GM08714 (cell line): Measurements from ENCODE around the gene NKX2-1.

ENCODE experiments used
- H3K4me3 ChIP-seq: fragments of 200-500 bp; sonication (Bioruptor generic); 2 replicates; pipeline ENCODE4 v1.5.1; 2014; ENCODE audit warnings: mild to moderate bottlenecking, low read length, inconsistent platforms
- ZNF274 ChIP-seq: IDR thresholded peaks from 2 replicates; pipeline ENCODE4 v1.6.1; 2012; ENCODE audit warnings: mild to moderate bottlenecking, low read depth, low read length

Gene NKX2-1

GRCh38 chr14:36513451-36514277, 6.4 kb downstream of the NKX2-1 start:
- H3K4me3 ChIP-seq: no peak overlapping the region
- no peak for TF ChIP-seq ZNF274

GRCh38 chr14:36513012-36513420, 7.0 kb downstream of the NKX2-1 start:
- no peak for TF ChIP-seq ZNF274

GRCh38 chr14:36512585-36513003, 7.4 kb downstream of the NKX2-1 start:
- no peak overlapping the region for H3K4me3 ChIP-seq
- no peak for TF ChIP-seq ZNF274

More at GRCh38 chr14:36513012-36513420, 7.0 kb downstream of the NKX2-1 start:
- H3K4me3 ChIP-seq: no peak overlapping the region

DNA sequence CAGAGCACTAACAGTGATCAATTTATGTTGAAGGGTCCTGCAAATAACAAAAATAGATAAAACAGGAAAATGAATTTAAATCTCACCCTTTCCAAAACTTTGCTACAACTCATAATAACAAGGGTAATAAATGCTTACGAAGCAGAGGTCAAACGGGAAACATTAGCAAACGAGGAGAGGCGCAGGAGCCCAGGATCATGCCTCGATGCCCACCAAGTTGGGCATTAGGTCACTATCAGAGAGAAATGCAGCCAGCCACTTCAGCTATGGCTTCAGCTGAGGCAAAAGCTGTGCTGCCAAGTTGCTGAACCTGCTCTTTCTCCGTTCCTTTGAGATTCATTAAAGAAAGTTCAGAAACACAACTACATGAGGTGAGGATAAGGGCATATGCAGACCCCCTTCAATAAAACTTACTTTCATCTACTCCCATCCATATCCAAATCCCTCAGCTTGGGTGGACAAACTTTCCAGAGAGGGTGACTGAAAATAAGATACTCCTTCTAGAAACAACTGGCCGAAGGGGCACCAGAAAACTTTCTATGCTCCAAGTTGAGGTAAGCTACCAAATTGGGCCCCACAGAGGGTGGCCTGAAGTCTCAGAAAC, 7.9 kb downstream of the NKX2-1 start:
- H3K4me3 ChIP-seq: no peak overlapping the region

DNA sequence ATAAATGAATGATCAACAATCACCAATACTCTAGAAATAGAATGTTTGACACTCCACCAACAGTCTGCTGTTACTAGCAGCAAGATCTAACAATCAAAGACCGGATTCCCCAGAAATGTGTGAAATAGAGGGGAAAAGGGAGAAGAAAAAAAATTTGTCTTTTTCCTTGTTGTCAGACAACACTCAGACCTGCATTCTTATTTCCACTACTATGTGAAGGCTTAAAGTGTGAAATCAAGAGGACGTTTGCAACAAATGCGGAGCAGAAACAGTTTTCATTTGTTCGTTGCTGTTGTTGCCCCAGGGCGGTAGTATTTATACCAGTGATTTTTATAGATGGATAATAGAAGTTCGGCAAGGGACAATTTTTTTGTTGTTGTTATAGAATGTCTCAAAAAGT, 9.2 kb downstream of the NKX2-1 start:
- no peak overlapping the region for H3K4me3 ChIP-seq
- TF ChIP-seq ZNF274: no peak

More for the DNA sequence above, 7.9 kb downstream of the NKX2-1 start:
- no peak for TF ChIP-seq ZNF274

DNA sequence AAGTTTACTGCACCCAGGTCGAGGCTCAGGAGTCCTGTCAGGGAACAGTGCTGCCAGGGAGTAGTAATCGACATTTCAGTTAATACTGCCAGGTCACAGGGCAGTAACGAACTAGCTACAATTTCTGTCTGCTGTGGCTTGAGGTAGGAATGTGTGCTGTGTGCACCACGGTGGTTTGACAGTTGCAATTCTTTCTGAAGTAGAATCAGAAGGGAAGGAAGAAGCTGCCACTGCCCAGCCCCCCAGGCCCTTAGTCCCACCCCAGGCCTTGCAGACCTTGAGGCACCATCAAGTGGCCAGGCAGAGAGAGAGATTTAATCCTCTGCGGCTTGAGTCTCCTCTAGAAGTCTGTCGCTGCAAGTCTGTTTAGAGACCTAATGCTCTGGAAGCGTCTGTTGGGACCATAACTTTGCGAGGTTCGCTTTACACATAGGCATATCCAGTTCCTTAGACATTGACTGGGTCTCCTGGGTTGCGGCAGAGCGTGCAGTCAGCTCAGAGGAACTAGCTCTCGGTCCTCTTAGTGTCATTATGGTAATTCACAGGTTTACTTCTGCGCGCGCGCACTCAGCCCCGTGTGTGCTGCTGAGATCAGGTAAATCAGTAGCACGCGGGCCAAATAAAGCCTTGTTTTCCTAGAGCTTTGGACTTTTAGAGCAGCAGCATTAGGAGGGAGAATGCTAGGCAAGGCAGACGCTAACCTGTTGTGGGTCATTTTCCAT, 9.8 kb downstream of the NKX2-1 start:
- TF ChIP-seq ZNF274: no peak
- no peak overlapping the region for H3K4me3 ChIP-seq

DNA sequence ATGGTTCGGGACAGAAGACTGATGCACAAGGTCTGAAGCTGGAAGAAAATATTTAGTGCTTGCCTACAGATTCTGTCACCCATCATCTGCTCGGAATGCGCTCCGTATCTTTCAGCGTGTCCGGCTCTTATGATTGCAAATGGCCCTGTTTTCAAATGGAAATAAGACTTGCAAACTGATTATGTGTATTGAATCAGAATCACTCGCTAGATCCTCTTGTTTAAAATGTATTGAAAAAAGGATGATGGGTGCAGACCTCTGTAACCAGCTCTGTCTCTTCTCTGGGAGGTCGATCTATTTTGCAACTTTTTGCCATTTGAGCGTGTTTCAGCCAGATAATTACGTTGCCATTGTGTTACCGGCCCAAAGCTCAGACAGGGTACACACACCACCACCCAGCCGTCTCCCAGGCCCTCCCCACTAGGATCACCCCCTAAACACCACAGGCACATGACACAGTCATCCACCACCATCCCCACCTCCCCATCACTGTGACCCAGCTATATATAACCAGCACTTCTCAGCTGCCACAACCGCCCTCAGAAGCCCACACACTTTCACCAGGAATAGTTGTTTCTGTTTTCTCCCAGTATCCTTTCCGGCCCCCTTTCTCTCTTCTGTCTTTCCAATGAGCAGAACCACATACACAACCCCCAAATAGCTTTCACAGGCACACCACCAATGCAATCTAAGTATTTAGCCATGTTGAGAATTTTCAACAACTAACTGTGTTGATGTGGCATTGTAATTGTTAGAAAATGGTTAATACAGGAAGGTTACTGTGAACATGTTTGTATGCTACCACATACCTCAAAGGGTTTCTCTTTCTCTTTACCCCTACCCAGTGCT, 10.7 kb downstream of the NKX2-1 start:
- no peak for TF ChIP-seq ZNF274
- H3K4me3 ChIP-seq: no peak overlapping the region

DNA sequence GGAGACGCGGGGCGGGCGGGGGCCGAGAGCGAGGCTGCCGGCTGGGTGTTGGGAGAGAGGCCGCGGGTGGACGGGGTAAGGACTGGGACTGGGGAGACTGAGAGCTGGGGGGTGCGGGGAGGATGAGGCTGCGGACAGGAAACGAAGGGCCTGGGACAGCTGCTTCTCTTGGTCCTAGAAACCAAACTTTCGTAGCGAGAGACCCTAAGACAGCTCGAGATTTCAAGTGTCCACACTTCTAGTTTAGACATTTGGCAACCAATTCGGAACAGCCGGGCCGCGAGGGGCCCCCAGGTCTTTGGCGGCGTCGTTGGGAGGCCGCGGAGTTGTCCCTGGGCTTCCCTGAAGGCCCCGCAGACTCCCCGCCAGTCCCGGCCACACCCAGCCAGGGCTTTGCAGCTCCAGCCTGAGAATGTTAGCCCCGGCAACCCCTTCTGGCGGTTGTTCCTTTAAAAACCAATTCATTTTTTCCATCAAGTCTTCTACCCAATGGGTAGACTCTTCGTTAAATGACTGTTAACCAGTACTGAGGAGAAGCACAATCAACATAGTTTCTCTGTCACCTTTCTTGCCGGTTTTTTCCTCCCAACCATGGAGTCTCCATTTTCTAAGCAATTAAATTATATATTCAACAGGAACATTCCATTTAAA, 11.5 kb downstream of the NKX2-1 start:
- H3K4me3 ChIP-seq: no peak overlapping the region

DNA sequence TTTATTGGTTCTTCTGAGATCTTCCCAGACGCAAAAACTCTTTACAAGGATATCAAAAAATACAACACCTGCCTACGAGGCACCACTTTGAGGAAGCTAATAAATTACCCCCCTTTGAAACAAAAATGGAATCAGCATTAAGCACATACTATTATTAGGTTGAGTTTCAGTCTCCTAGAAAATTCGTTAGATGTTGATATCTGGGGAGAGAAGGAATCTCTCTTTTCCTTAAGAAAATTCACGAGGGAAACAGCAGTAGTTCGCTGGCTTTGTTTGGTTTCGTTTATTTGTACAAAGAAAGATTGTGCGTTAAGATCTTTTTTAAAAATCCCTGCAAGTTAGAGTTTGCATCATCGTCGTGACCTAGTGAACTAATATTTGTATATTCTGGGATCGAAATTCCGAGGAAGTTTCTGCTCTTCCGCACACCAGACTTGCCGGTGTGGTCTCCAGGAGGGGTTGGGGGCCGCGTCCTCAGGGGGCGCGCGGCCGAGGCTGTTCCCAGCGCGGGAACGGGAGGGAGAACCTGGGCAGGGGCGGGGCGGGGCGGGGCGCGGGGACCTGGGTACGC, 12.1 kb downstream of the NKX2-1 start:
- no peak for TF ChIP-seq ZNF274
- H3K4me3 ChIP-seq: no peak overlapping the region

More for the DNA sequence above, 11.5 kb downstream of the NKX2-1 start:
- no peak for TF ChIP-seq ZNF274

DNA sequence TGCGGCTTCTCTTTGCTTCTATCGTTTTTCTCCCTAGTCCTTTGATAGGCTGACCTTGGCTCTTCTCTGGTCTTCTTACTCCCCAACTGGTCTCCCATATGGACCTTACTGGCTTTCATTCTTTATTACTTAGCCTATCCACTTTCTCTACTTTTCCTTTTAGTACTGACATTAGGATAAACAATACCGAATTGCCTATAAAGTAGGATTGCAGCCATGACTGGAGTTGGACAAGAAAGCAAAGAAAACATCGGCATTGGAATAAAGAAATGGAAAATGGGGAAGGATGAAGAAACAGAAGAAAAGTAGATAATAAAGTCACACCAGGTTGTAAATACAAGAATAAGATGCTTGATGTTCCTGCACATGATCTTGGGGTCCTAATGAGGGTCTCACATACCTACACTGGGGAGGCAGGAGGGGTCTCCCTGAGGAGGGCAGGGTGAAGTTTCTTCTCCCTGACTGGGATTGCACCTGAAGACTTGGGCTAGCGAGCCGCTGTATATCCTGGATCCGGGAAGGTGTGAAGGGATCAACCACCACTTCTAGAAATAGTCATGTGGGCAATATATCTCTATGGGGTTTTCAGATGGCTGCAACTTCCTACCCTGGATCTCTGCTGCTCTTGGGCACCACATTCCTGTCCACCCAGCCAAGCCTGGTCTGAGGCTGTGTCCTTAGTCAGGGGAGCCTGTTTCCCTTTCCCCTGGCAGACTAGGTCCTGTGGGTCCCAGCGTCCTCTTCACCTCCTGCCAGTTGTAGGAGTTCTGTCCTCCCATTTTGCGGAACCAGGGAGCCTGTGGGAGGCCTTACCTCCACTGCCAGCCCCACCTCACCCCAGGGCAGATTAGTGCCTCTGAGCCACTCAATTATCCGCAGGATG, 13.1 kb downstream of the NKX2-1 start:
- no peak overlapping the region for H3K4me3 ChIP-seq
- no peak for TF ChIP-seq ZNF274

DNA sequence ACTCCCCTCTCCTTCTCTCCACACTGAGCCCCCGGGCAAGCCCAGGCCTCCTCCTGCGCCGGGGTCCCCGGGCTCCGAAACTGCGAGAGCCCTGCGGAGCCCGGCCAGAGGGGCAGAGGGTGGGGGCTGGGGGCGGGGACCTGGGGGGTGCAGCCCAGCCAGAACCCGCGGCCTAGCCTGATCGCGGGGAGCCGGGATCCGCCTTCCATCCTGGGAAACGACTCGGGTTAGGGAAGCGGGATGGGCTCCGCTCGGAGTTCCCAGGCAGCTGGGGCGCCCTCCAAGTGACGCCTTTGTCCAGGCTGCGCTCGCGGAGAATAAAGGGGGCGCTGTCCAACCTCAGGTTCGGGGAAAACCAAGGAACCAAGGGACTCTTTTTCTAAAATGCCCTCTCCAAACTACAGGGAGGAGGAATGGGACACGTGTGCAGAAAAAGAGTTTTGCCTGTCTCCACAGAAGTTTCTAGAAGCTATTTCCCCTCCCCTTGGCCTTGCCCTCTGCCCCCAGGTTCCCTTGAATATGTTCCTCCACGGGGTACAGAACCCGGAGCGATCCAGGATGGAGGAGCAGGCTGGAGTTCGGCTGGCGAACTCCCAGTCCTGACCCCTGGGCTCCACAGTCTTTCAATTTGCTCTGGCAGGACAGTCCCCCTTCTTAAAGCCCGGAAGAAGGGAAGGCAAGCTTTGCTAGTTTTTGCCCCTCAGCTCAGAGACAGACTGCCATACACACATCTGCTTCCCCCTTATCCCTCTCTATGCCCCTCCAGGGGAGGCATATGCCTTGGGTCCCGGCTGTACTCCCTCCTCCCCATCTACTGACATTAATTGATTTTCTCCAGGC, 13.9 kb downstream of the NKX2-1 start:
- TF ChIP-seq ZNF274: no peak

GRCh38 chr14:36505181-36505815, 14.7 kb downstream of the NKX2-1 start:
- no peak overlapping the region for H3K4me3 ChIP-seq
- TF ChIP-seq ZNF274: no peak

More for the DNA sequence above, 13.9 kb downstream of the NKX2-1 start:
- no peak overlapping the region for H3K4me3 ChIP-seq
